Measurements from ENCODE around the gene VAV1.

VAV1 gene

DNA sequence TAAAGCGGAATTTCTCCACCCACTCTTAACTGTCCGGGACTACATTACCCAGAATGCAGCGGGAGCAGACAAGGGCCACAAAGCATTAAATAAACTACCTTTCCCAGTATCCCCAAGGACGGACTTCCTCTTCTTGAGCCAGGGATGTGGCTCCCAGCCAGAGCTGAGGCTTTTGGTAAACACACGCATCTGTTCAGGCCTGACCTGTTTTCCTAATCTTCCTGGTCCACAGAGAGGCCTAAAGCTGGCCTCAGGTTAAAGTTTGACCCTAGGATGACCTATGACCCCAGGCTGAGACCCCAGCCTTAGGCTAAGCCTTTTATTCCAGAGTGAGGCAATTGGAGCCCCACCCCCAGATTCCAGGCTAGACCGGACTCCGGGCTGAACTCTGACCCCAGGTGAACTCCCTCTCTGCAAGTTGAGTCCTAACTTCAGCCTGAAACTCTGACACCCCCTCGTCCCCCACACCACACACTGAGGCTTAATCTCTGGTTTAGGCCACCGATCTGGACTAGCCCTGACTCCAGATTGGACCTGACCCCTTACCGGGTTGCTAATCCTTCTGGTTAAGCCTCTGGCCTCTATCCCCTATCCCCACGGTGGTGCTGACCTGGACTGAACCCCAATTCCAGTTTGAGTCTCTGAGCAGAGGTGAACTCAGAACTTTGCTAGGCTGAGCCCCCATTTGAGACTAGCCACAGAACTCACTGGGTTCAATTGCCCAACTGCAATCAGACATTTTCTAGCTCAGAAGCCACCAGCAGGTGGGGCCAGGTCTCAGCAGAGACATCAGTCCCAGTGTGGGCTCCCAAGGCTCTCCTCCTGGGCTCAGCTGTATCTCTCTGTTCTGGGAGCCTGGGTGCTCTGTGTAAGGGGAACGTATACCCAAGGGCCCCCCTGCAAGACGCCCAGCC is 34.4 kb upstream of the VAV1 start:
- Histone ChIP-seq H3K27ac (ENCODE audit: low read depth, low read length) (peak overlapping the region; percentile 60), H3K27me3 (ENCODE audit: insufficient read depth, low read length) (no peaks in the 10 kb centered on the region), H3K36me3 (ENCODE audit: insufficient read depth, low read length) (peaks cover 4% of the 10 kb centered on the region; the same call in 1 of the 2 replicates), H3K79me2 (ENCODE audit: control insufficient read depth, insufficient read depth, low read length, unreplicated experiment) (peaks cover 35% of the 10 kb centered on the region), H3K4me1 (ENCODE audit: control insufficient read depth, insufficient read depth, low read length, unreplicated experiment) (peaks cover 27% of the 10 kb centered on the region), H3K4me3 (ENCODE audit: low read depth, low read length) (peak overlapping the region; percentile 74), H2AFZ (ENCODE audit: low read length, unreplicated experiment) (peak overlapping the region; percentile 89)

GRCh38 chr19:6738787-6739389 is 33.6 kb upstream of the VAV1 start:
- no peaks in the 10 kb centered on the region for H3K27me3 ChIP-seq (ENCODE audit: insufficient read depth, low read length)
- H3K4me3 ChIP-seq (ENCODE audit: low read depth, low read length) = peak overlapping the region; percentile 74
- peaks cover 27% of the 10 kb centered on the region for H3K4me1 ChIP-seq (ENCODE audit: control insufficient read depth, insufficient read depth, low read length, unreplicated experiment)
- H3K27ac ChIP-seq (ENCODE audit: low read depth, low read length) = peak overlapping the region; percentile 60
- H2AFZ ChIP-seq (ENCODE audit: low read length, unreplicated experiment) = peak overlapping the region; percentile 89
- H3K36me3 ChIP-seq (ENCODE audit: insufficient read depth, low read length) = peaks cover 10% of the 10 kb centered on the region; the same call in 1 of the 2 replicates
- peaks cover 38% of the 10 kb centered on the region for H3K79me2 ChIP-seq (ENCODE audit: control insufficient read depth, insufficient read depth, low read length, unreplicated experiment)

GRCh38 chr19:6739390-6739882 is 33.1 kb upstream of the VAV1 start, which contains the start of gene TRIP10:
TSS of gene TRIP10 (plus strand) at chr19:6739680. CDS start at chr19:6739762, 82 bp downstream.
- Histone ChIP-seq H2AFZ (ENCODE audit: low read length, unreplicated experiment) (peak within 1 kb of the TSS; percentile 89), H3K36me3 (ENCODE audit: insufficient read depth, low read length) (peaks cover 10% of the 10 kb centered on the region; the same call in 1 of the 2 replicates), H3K27ac (ENCODE audit: low read depth, low read length) (peak within 1 kb of the TSS; percentile 60), H3K4me1 (ENCODE audit: control insufficient read depth, insufficient read depth, low read length, unreplicated experiment) (peaks cover 32% of the 10 kb centered on the region), H3K27me3 (ENCODE audit: insufficient read depth, low read length) (no peaks in the 10 kb centered on the region), H3K4me3 (ENCODE audit: low read depth, low read length) (peak within 1 kb of the TSS; percentile 82), H3K79me2 (ENCODE audit: control insufficient read depth, insufficient read depth, low read length, unreplicated experiment) (peaks cover 38% of the 10 kb centered on the region)

- Histone ChIP-seq H3K36me3 (ENCODE audit: insufficient read depth, low read length) (peaks cover 10% of the 10 kb centered on the region; the same call in 1 of the 2 replicates), H3K4me1 (ENCODE audit: control insufficient read depth, insufficient read depth, low read length, unreplicated experiment) (peaks cover 36% of the 10 kb centered on the region), H3K27ac (ENCODE audit: low read depth, low read length) (peak overlapping the region; percentile 32; the same call in 1 of the 2 replicates), H3K4me3 (ENCODE audit: low read depth, low read length) (peak overlapping the region; percentile 82), H3K79me2 (ENCODE audit: control insufficient read depth, insufficient read depth, low read length, unreplicated experiment) (peaks cover 38% of the 10 kb centered on the region), H3K27me3 (ENCODE audit: insufficient read depth, low read length) (no peaks in the 10 kb centered on the region), H2AFZ (ENCODE audit: low read length, unreplicated experiment) (no peak overlapping the region)
Observed at GRCh38 chr19:6739883-6740588, 32.5 kb upstream of the VAV1 start.

- H2AFZ ChIP-seq (ENCODE audit: low read length, unreplicated experiment) = no peak overlapping the region
- peak overlapping the region; percentile 32 for H3K27ac ChIP-seq (ENCODE audit: low read depth, low read length)
- H3K27me3 ChIP-seq (ENCODE audit: insufficient read depth, low read length) = no peaks in the 10 kb centered on the region
- peaks cover 14% of the 10 kb centered on the region; the same call in 1 of the 2 replicates for H3K36me3 ChIP-seq (ENCODE audit: insufficient read depth, low read length)
- H3K4me1 ChIP-seq (ENCODE audit: control insufficient read depth, insufficient read depth, low read length, unreplicated experiment) = peaks cover 38% of the 10 kb centered on the region
- peaks cover 43% of the 10 kb centered on the region for H3K79me2 ChIP-seq (ENCODE audit: control insufficient read depth, insufficient read depth, low read length, unreplicated experiment)
- H3K4me3 ChIP-seq (ENCODE audit: low read depth, low read length) = peak overlapping the region; percentile 82
Observed at GRCh38 chr19:6740589-6741343, 31.7 kb upstream of the VAV1 start.

GRCh38 chr19:6743066-6743465 is 29.4 kb upstream of the VAV1 start:
- H3K4me3 ChIP-seq (ENCODE audit: low read depth, low read length) = no peak overlapping the region
- peaks cover 31% of the 10 kb centered on the region for H3K36me3 ChIP-seq (ENCODE audit: insufficient read depth, low read length)
- no peaks in the 10 kb centered on the region for H3K27me3 ChIP-seq (ENCODE audit: insufficient read depth, low read length)
- H3K27ac ChIP-seq (ENCODE audit: low read depth, low read length) = no peak overlapping the region; the same call in 1 of the 2 replicates
- peaks cover 32% of the 10 kb centered on the region for H3K4me1 ChIP-seq (ENCODE audit: control insufficient read depth, insufficient read depth, low read length, unreplicated experiment)
- H2AFZ ChIP-seq (ENCODE audit: low read length, unreplicated experiment) = no peak overlapping the region
- peaks cover 45% of the 10 kb centered on the region for H3K79me2 ChIP-seq (ENCODE audit: control insufficient read depth, insufficient read depth, low read length, unreplicated experiment)

DNA sequence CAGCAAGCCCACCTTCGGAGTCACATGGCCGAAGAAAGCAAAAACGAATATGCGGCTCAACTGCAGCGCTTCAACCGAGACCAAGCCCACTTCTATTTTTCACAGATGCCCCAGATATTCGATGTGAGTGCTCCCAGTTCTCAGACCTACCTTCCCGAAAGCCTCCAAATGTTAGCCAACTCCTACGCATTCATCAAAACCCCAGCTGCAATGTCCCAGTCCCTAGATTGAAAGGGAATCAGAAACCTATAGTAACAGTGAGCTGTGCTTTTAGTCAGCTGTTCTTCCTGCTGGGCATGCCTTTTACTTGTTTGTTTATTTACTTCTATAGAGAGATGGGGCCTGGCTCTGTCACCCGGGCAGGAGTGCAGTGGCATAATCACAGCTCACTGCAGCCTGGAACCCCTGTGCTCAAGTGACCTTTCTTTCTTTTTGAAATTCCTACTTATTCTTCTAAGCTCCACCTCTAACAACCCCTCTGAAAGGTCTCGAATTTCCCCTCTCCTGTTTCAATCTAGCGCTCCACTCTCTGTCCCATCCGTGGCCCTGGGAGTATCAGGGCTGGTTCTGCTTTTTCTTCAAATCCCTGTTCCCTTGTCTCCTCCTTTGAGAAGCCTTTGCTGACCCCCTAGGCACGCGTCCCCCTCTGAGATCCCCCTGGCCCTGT is 28.7 kb upstream of the VAV1 start:
- Histone ChIP-seq H2AFZ (ENCODE audit: low read length, unreplicated experiment) (no peak overlapping the region), H3K36me3 (ENCODE audit: insufficient read depth, low read length) (peaks cover 33% of the 10 kb centered on the region), H3K27me3 (ENCODE audit: insufficient read depth, low read length) (no peaks in the 10 kb centered on the region), H3K27ac (ENCODE audit: low read depth, low read length) (peak overlapping the region; percentile 75), H3K79me2 (ENCODE audit: control insufficient read depth, insufficient read depth, low read length, unreplicated experiment) (peaks cover 45% of the 10 kb centered on the region), H3K4me1 (ENCODE audit: control insufficient read depth, insufficient read depth, low read length, unreplicated experiment) (peaks cover 24% of the 10 kb centered on the region), H3K4me3 (ENCODE audit: low read depth, low read length) (peak overlapping the region; percentile 63)

- Histone ChIP-seq H3K4me3 (ENCODE audit: low read depth, low read length) (peak overlapping the region; percentile 63), H3K79me2 (ENCODE audit: control insufficient read depth, insufficient read depth, low read length, unreplicated experiment) (peaks cover 44% of the 10 kb centered on the region)
Observed at GRCh38 chr19:6744381-6745301, 27.9 kb upstream of the VAV1 start.

DNA sequence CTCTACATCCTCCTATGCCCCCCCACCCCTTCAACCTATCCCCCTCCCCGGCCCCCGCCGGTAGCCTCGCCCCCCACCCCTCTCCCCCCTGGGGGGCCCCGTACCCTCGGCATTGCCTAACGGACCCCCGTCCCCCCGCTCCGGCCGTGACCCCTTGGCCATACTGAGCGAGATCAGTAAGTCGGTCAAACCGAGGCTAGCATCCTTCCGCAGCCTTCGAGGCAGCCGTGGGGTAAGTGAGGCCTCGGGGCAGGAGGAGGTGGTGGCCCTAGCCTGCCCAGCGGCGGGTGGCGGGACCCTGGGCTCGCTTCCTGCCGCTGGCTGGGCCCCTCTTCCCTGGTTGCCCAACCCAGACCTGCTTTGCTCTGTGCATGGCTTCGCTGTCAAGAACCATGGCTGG is 26.5 kb upstream of the VAV1 start:
- peaks cover 37% of the 10 kb centered on the region for H3K36me3 ChIP-seq (ENCODE audit: insufficient read depth, low read length)
- H3K4me3 ChIP-seq (ENCODE audit: low read depth, low read length) = no peak overlapping the region
- H3K4me1 ChIP-seq (ENCODE audit: control insufficient read depth, insufficient read depth, low read length, unreplicated experiment) = peaks cover 20% of the 10 kb centered on the region

More at GRCh38 chr19:6744381-6745301, 27.9 kb upstream of the VAV1 start:
- Histone ChIP-seq H3K27ac (ENCODE audit: low read depth, low read length) (peak overlapping the region; percentile 75), H3K4me1 (ENCODE audit: control insufficient read depth, insufficient read depth, low read length, unreplicated experiment) (peaks cover 20% of the 10 kb centered on the region), H3K36me3 (ENCODE audit: insufficient read depth, low read length) (peaks cover 37% of the 10 kb centered on the region), H2AFZ (ENCODE audit: low read length, unreplicated experiment) (no peak overlapping the region), H3K27me3 (ENCODE audit: insufficient read depth, low read length) (no peaks in the 10 kb centered on the region)

More for the DNA sequence above, 26.5 kb upstream of the VAV1 start:
- Histone ChIP-seq H3K27me3 (ENCODE audit: insufficient read depth, low read length) (no peaks in the 10 kb centered on the region), H3K27ac (ENCODE audit: low read depth, low read length) (no peak overlapping the region), H3K79me2 (ENCODE audit: control insufficient read depth, insufficient read depth, low read length, unreplicated experiment) (peaks cover 31% of the 10 kb centered on the region), H2AFZ (ENCODE audit: low read length, unreplicated experiment) (no peak overlapping the region)

All from ACC112 (cell line).